Calu3 (cell line): Measurements from ENCODE around the gene EYA4. TPM values are rescaled to one million over a fixed set of nuclear protein-coding genes. Genes with fewer than 3 reads are reported as not detected.

Experiments used
- BruUV-seq: library from RNA; stranded (reverse); fragments of 400-500 nt; replicated peaks from 2 replicates; lab custom pipeline; 2021; lab: Mats Ljungman, UMichigan
- CTCF ChIA-PET: fragments of 300-600 bp; sonication (Branson Sonifier 250); formaldehyde crosslinking; loops from one replicate; lab custom pipeline; 2022; ENCODE audit warnings: antibody characterized with exemption; lab: Charles Lee
- DNase-seq: peaks from one replicate; pipeline ENCODE4 v3.0.0; 2022
- H3K27ac Mint-ChIP-seq: one replicate; pipeline ENCODE4 v1.8.0; 2022; ENCODE audit warnings: mixed read lengths; ENCODE audit not compliant: unreplicated experiment
- H3K27me3 Mint-ChIP-seq: one replicate; pipeline ENCODE4 v1.8.0; 2022; ENCODE audit warnings: mixed read lengths; ENCODE audit not compliant: unreplicated experiment
- H3K36me3 Mint-ChIP-seq: one replicate; pipeline ENCODE4 v1.8.0; 2022; ENCODE audit warnings: mild to moderate bottlenecking, moderate library complexity, mixed read lengths; ENCODE audit not compliant: insufficient read depth, unreplicated experiment
- H3K4me1 Mint-ChIP-seq: one replicate; pipeline ENCODE4 v1.8.0; 2022; ENCODE audit warnings: mild to moderate bottlenecking, low read depth, mixed read lengths; ENCODE audit not compliant: unreplicated experiment
- H3K4me3 Mint-ChIP-seq: one replicate; pipeline ENCODE4 v1.8.0; 2022; ENCODE audit warnings: mild to moderate bottlenecking, low read depth, moderate library complexity, mixed read lengths; ENCODE audit not compliant: unreplicated experiment
- H3K9me3 Mint-ChIP-seq: one replicate; pipeline ENCODE4 v1.8.0; 2022; ENCODE audit warnings: low read depth, mixed read lengths; ENCODE audit not compliant: unreplicated experiment
- CTCF ChIP-seq: fragments of 200-600 bp; IDR thresholded peaks from one replicate; pipeline ENCODE4 v1.8.0; 2022; ENCODE audit warnings: antibody characterized with exemption; ENCODE audit not compliant: unreplicated experiment
- intact Hi-C: fragments of 100-400 bp; cut with micrococcal nuclease; formaldehyde crosslinking; loops from one replicate; pipeline ENCODE4 v1.10.0; 2022; ENCODE audit not compliant: unreplicated experiment
- total RNA-seq: library from RNA; stranded (reverse); gene quantifications from 2 replicates; pipeline ENCODE4 v1.2.3, GENCODE V29; 2022

The EYA4 gene
- total RNA-seq, 1 experiment from 2014 or later = 55.1 TPM

GRCh38 chr6:133447924-133448323 is 206.8 kb downstream of the EYA4 start:
- intact Hi-C loops = no loop called here
- H3K9me3 Mint-ChIP-seq = no peaks in the 10 kb centered on the region
- CTCF ChIA-PET = no interaction called here
- no peak for TF ChIP-seq CTCF
- no peaks in the 10 kb centered on the region for H3K27me3 Mint-ChIP-seq
- no peaks in the 10 kb centered on the region for H3K36me3 Mint-ChIP-seq
- no TSS peak for BruUV-seq
- no peaks in the 10 kb centered on the region for H3K4me1 Mint-ChIP-seq
- no peak for DNase-seq
- H3K4me3 Mint-ChIP-seq = no peak overlapping the region
- H3K27ac Mint-ChIP-seq = no peak overlapping the region

GRCh38 chr6:133456439-133456838 is 215.3 kb downstream of the EYA4 start:
- TF ChIP-seq CTCF = no peak
- intact Hi-C loops = no loop called here
- CTCF ChIA-PET = no interaction called here

GRCh38 chr6:133456944-133457343 is 215.8 kb downstream of the EYA4 start:
- DNase-seq = no peak
- Mint-ChIP-seq H3K4me1 (no peaks in the 10 kb centered on the region), H3K27ac (no peak overlapping the region), H3K27me3 (no peaks in the 10 kb centered on the region), H3K36me3 (no peaks in the 10 kb centered on the region), H3K4me3 (no peak overlapping the region), H3K9me3 (no peaks in the 10 kb centered on the region)
- intact Hi-C loops = no loop called here
- TF ChIP-seq CTCF = no peak
- CTCF ChIA-PET = no interaction called here
- no TSS peak for BruUV-seq

More at GRCh38 chr6:133456439-133456838, 215.3 kb downstream of the EYA4 start:
- no TSS peak for BruUV-seq
- no peaks in the 10 kb centered on the region for H3K36me3 Mint-ChIP-seq
- H3K4me3 Mint-ChIP-seq = no peak overlapping the region
- H3K4me1 Mint-ChIP-seq = no peaks in the 10 kb centered on the region
- H3K27ac Mint-ChIP-seq = no peak overlapping the region
- no peaks in the 10 kb centered on the region for H3K9me3 Mint-ChIP-seq
- no peak for DNase-seq
- H3K27me3 Mint-ChIP-seq = no peaks in the 10 kb centered on the region

GRCh38 chr6:133460101-133460500 is 218.9 kb downstream of the EYA4 start:
- no peak for DNase-seq
- intact Hi-C loops = no loop called here
- CTCF ChIA-PET = no interaction called here
- Mint-ChIP-seq H3K27me3 (no peaks in the 10 kb centered on the region), H3K4me3 (no peak overlapping the region), H3K4me1 (no peaks in the 10 kb centered on the region), H3K27ac (no peak overlapping the region), H3K9me3 (no peaks in the 10 kb centered on the region), H3K36me3 (no peaks in the 10 kb centered on the region)
- no TSS peak for BruUV-seq
- no peak for TF ChIP-seq CTCF
